Suppressor macrophage (primary cell): ENCODE measurements around the gene TOMM40.
"Not testable (repeated sequence)": the region's sequence is repeated elsewhere in the genome, so short reads cannot be mapped to it uniquely, and the experiment has no call there.

Source experiments
- DNase-seq, 4 experiments: peaks; one replicate each; pipeline ENCODE4 v3.0.0-alpha.2; 2020 to 2022
- total RNA-seq, 17 experiments: gene quantifications; one replicate each; lab custom pipeline; 2026; ENCODE audit warnings: mixed read lengths in 6 of 17, inconsistent platforms in 3 of 17; lab: John Stamatoyannopoulos, UW

The TOMM40 gene
- 37.1 to 168 (median 92.4) reads per million in 17 experiments for total RNA-seq

GRCh38 chr19:44891016-44891882, at the start of gene TOMM40:
TOMM40 (plus strand) TSS chr19:44891254; CDS start chr19:44891416, 162 bp downstream.
- DNase-seq = peak in 3 of 4 experiments; percentile 100

DNA sequence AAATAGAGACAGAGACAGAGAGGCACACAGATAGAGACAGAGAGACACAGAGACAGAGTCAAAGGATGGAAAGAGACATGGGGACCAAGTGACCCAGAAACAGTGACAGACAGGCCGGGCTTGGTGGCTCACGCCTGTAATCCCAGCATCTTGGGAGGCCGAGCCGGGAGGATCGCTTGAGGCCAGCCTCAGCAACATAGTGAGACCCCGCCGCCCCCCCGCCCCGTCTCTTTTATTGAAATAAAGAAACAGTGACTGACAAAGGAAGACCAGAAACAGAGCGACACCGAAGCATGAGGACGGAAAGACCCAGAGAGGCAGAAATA, 45.8 kb upstream of the TOMM40 start:
- no peak for DNase-seq

- peak; percentile 98 to 100 (median 100) for DNase-seq
Measured at GRCh38 chr19:44845612-44846454, 45.2 kb upstream of the TOMM40 start, which contains the start of gene NECTIN2. NECTIN2 (plus strand) TSS chr19:44846297; CDS start chr19:44846526, 229 bp downstream.

GRCh38 chr19:44846455-44847143, 44.5 kb upstream of the TOMM40 start:
- peak in 2 of 4 experiments; percentile 32 to 36 for DNase-seq

- DNase-seq = peak; percentile 27 to 68 (median 49)
Measured at GRCh38 chr19:44847144-44848035, 43.7 kb upstream of the TOMM40 start.

DNA sequence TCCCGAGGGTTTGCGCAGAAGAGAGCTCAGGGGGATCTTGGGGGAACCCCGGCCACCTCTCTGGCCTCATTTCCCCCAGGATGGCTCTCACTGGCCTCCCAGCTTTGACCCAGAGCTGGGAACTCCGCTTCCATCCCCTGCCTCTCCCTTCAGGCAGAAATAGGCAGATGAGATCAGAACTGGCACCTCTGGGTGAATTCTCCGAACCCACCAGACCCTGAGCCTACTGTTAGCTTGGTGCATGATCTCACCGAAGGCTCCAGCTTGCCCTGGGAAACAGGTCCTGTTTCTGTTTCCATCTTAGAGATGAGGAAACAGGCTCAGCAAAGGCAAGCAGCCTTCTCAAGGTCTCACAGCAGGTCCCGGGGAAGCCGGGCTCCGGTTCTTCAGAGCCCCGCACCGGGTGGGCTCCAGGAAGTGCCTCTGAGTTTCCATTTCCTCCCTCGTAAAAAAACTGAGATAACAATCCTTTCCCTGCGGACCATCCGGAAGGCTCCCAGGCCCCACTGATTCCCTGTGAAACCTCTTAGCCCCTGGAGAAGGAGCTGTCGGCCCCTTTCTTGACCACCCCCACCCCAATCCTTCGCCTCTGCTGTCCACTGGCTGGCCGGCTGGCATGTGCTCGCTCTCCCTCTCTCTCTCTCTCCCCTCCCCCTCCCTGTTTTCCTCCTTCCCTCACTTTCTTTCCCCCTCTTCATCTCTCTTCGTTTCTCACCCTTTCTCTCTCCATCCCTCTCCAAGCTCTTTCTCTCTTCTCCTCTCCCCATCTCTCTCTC, 42.8 kb upstream of the TOMM40 start:
- peak; percentile 22 to 58 (median 57) for DNase-seq

DNA sequence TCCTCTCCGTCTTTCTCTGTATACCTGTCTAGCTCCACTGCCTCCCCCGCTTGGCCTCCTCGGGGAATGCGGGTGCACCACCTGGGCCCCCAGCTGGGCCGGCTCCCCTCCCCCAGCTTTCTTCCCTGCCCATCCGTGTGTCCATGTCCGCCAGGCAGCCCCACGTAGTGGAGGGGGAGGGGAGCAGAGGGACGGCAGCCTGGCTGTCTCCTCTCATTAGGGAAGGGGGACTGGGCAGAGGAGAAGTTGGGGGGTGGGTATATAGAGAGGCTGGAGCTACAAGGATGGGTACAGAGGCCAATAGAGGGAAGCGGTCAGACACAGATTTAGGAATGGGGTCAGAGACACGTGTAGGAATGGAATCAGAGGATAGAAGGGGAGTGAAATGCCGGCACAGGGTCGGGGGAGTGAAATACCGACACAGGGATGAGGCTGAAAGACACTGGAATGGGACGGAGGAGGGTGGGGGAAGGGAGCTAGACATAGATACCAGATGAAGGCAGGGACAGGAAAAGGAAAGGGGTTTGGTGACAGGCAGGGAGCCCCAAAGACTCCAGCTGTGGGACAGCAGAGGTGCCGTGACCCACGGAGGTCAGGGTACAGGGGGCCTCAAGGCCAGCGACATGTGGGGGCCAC, 42.1 kb upstream of the TOMM40 start:
- no peak for DNase-seq

DNA sequence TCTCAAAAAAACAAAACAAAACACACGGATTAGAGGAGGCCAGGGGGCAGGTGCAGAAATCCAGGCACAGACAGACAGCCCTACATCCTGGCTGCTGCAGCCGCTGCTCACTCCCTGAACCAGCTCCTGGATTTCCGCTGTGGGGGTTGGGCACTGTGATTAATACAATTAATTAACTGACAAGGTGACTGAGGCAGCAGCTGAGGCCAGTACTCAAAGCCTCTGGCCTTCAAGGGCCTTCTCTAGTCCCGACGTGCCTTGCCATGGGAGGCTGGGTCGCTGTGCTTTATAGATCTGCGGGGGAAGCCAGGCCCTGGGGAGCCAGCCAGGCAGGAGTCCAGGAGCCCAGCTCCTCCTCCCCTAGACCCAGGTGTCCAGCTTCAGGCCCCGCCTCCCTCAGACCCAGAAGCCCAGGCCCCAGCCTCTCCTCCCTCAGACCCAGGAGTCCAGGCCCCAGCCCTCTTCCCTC, 40.4 kb upstream of the TOMM40 start:
- DNase-seq = no peak

DNA sequence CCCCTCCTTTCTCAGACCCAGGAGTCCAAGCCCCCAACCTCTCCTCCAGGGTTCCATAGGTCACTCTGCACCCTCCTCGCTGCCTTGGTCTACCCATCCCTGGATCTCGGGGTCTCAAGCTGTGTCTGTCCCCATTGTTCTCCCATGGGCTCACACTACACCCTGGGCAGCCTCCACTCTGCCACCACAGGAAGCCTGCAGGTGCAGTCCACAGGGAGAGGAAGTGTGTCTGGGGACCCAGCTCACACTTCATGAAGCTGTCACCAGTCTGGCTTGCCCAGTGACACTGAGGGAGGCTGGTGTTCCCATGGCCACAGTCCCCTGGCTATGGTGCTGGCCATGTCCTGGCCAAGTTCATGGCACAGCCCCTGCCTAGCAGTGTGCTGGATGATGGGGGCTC, 39.6 kb upstream of the TOMM40 start:
- no peak for DNase-seq

DNA sequence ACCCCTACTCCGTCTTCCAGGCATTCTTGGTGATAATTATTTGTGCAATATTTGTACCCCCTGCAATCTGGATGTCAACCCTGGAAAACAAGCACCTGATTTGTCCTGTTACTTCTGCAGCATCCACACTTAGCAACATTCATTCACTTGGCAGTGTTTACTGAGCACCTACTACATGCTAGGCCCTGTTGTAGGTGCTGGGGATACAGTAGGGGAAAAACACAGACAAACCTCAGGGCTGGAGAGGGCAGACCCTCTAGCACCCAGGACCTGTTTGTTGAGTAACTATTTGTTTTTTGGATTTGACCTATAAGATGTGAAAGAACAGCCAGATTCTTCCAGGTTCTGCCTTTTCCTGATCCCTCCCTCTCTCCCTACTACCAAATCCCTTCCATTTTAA, 35.4 kb upstream of the TOMM40 start:
- no peak for DNase-seq

- peak; percentile 86 to 94 (median 92) for DNase-seq
Measured at GRCh38 chr19:44856421-44857083, 34.5 kb upstream of the TOMM40 start.

GRCh38 chr19:44857837-44858236, 33.2 kb upstream of the TOMM40 start:
- DNase-seq = peak in 3 of 4 experiments; percentile 29 to 58 (median 32)

DNA sequence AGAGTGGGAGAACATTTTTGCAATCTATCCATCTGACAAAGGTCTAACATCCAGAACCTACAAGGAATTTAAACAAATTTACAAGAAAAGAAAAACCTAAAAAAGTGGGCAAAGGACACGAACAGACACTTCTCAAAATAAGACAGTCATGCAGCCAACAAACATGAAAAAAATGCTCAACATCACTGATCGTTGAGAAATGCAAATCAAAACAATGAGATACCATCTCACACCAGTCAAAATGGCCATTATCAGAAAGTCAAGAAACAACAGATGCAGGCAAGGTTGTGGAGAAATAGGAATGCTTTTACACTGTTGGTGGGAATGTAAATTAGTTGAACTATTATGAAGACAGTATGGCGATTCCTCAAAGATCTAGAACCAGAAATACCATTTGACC, 29.5 kb upstream of the TOMM40 start:
- not testable (repeated sequence) for DNase-seq

- DNase-seq = no peak
Measured at GRCh38 chr19:44863990-44864389, 27.1 kb upstream of the TOMM40 start.

DNA sequence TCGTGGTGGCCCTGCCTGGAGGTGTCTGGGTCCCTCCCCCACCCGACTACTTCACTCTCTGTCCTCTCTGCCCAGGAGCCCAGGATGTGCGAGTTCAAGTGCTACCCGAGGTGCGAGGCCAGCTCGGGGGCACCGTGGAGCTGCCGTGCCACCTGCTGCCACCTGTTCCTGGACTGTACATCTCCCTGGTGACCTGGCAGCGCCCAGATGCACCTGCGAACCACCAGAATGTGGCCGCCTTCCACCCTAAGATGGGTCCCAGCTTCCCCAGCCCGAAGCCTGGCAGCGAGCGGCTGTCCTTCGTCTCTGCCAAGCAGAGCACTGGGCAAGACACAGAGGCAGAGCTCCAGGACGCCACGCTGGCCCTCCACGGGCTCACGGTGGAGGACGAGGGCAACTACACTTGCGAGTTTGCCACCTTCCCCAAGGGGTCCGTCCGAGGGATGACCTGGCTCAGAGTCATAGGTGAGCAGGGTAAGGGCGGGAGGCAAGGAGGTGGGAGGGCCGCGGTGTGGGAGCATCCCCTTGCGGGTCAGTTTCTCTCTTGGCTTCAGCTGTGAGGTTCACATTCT, 25.8 kb upstream of the TOMM40 start:
- DNase-seq = no peak

DNA sequence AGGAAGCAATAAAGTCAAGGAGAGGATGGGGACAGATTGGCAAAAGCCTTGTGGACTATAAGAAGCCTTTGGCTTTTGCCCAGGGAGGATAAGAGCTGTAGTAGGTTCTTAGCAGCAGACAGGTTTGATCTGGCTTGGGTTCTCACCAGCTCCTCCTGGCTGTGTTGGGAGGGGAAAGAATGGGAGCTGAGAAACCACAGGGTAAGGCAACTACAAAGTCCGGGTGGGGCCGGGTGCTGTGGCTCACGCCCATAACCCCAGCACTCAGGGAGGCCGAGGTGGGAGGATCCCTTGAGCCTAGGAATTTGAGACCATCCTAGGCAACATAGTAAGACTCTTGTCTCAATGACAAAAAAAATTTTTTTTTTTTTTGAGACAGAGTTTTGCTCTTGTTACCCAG, 24.4 kb upstream of the TOMM40 start:
- DNase-seq = no peak

- DNase-seq = no peak
Measured at GRCh38 chr19:44867578-44867977, 23.5 kb upstream of the TOMM40 start.

- DNase-seq = peak; percentile 87 to 92 (median 90)
Measured at GRCh38 chr19:44869733-44870470, 21.2 kb upstream of the TOMM40 start.
